HS-5 (cell line): ENCODE data around the gene HS6ST3.

Experiments used
- DNase-seq: peaks from one replicate; pipeline ENCODE4 v3.0.0-alpha.2; 2012; ENCODE audit warnings: low read depth

HS6ST3 gene

DNA sequence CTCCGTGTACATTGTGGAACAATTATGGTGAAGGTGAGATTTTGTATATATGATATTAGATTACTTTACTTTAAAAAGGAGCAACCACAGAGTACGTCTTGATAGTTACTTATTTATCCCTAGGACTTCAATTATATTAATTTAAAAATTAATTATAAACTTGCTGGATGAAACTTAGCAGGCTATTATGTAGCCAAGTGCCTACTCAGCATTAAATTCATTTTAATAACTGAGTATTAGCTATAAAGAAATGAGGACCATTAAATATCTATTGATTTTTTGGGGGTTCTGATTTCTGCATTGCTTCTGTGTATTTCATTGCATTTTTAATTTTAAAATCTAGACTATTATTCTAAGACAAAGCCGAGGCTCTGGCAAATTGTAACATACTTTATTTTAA is 109.4 kb downstream of the HS6ST3 start:
- no peak for DNase-seq

DNA sequence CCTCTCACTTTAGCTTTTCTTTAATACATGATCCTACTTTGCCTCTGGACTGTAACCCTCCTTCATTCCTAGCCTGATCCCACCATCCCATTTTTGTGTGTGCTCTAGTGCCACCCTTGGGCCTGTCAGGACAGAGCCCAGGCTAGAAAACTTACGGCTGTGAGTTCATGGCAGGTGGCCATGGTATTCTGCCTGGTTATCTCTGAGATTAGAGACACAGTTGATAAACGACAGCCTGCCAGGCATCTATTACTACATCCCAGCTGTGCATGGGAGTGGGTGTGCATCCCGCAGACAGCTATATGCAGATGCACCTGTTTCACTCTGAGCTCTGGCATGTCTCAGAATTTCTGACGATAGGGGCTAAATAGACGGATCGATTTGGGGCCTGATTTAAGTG is 110.9 kb downstream of the HS6ST3 start:
- DNase-seq = no peak

DNA sequence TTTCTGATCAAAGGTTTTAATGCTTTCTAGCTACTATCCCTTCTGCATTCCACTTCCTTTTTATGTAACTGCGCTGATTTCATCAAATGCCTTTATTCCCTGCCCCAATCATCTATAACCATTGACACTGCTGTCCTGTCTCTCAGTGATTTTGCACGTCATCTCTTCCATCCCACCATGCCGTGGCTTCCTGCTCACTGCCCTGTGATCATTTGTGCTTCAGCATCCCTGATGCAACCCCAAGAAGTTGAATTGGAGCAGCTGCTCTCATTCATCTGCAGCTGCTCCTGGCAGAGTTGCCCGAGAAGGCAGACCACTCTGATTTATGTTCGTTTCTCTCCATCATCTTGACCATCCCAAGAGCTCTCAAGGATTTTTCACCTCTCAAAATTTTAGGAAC is 112.4 kb downstream of the HS6ST3 start:
- DNase-seq = no peak

DNA sequence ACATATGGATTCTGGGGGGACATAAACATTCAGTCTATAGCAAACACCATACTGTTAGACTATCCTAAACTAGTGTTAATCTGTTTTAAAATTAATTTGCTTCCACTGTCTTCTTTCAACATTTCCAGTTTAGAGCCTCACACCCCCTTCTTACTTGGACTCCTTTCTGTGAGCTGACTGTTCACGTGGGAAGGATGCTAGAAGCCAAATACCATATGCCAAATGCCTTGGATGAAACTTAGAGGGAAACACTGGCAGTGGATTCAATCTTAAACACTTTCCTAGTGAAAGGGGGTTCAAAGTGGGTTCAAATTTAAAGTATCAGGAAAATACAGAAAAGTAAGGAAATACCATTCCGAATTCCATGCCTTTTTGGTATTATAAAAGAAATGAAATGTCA is 113.6 kb downstream of the HS6ST3 start:
- DNase-seq = no peak

DNA sequence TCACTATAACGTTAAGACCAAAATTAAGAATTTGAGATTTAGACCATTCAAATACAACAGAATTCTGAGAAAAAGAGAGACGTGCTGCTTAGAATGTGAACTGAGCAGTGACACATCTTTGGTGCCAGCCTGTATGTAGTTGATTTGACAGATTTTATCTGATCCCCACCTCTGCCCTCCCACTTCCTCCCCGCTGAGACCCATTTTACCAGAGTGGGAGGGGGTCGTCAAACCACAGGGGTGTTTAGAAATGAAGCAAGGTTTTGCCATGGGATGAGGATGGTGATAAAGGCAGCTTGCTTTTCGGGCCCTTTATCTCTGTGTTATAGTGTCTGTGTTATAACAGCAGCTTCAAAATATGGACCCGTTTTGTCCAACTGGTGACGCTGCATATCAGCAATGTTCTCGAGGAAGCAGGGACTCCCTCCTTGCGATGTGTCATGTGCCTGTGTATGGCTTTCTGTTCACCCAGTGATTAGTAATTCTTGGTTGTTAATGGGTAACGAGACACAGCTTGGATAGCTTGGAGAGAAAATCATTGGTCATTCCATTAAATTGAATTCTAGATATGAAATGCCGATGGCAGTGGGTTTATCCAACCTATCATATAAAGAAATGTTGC is 125.0 kb downstream of the HS6ST3 start:
- no peak for DNase-seq

DNA sequence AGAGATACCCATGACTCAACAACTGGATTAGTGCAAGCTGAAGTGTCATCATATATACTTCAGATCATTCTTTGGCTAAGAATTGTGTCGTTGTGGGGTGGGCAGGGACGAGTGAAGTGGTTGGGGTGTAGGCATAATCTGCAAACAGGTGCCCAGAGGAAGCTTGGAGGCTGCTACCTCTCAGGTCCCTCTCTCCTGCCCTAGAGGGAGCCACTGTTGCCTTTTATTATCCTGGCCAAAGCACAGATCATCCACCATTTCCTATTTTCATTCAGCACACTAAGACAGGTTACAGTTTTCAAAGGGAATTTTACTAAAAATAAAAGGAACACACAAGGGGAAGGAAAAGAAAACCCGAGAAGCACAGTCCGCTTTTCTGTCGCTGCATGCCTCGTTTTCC is 126.6 kb downstream of the HS6ST3 start:
- DNase-seq = no peak

DNA sequence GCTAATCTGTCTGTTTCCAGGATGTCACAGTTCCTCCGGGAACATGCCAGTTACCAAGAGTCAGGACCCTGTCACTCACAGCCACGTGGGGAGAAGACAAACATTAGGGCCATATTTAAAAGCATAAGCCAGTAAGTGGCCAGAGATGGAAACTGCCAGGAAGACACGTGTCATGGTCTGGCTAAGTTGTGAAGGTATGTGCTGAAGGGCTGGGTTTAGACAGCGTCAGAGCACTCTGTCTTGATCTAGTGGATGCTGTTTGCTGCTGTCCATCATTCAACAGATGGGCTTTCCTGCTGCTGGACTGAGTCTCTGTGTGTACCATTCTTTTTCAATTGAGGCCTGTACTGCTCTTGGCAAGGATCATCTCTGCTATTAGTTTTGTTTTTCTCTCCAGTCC is 128.6 kb downstream of the HS6ST3 start:
- DNase-seq = no peak

DNA sequence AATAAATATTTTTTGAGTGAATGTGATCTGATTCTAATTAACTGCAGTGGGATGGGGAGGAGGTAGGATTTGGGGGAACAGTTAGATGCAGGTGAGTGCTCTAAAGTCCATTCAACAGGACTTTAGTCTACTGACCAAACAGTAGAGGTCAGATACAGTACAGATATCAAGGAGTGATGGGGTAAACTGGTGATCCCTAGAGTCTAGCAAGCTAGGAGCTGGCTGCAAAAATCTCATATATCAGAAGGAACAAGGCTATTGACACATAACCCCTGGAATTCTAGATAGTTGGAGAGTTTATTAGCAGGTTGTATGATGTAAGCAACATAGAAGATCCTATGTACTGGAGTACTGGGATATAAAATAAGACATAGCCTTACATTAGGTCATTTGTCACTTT is 131.6 kb downstream of the HS6ST3 start:
- no peak for DNase-seq

DNA sequence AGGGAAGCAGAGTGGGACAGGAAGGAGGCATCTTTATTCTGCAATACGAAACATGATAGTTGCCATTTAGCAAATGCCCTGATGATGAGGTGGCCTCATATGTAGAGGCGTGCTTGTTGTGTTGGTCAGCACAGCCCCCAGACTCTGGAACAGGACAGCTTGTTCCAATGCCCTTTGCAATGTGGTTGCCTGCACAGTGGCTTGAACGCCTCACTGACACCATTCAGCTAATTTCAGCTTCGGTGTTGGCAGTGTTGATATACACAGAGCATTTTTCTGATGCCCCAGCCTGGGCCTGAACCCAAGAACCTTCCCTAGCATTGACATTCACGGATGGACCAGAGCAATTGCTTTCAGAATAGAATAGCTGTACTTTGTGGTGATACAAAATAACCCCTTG is 133.3 kb downstream of the HS6ST3 start:
- DNase-seq = no peak

DNA sequence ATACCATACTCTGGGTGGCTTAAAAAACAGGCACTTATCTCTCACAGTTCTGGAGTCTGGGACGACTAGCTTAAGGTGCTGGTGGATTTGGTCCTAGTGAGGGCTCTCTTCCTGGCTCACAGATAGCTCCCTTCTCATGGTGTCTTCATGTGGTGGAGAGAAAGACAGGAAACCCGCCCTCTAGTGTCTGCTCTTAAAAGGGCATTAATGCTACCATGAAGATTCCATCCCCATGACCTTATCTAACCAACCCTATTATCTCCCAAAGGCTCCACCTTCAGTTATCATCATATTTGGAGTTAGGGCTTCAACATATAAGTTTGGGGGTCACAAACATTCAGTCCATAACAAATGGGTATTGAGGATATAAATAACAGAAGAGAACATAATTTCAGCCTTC is 139.4 kb downstream of the HS6ST3 start:
- DNase-seq = no peak

DNA sequence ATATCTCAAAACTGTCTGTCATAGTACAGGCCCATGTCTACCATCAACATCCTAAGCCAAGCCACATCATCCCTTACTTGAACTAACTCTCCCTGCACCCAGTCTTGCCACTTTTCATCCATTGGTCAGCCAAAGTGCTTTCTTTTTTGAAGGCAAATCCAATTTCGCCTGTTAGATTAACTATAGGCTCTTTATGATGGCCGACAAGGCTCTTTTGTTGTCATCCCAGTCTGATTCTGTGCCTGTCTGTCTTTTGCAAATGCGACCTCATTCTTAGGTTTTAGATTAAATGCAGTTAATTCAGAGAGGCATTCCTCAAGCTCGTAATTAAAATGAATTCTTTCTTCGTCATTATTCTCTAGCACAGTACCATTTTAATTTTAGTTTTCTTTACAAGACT is 148.3 kb downstream of the HS6ST3 start:
- DNase-seq = no peak

DNA sequence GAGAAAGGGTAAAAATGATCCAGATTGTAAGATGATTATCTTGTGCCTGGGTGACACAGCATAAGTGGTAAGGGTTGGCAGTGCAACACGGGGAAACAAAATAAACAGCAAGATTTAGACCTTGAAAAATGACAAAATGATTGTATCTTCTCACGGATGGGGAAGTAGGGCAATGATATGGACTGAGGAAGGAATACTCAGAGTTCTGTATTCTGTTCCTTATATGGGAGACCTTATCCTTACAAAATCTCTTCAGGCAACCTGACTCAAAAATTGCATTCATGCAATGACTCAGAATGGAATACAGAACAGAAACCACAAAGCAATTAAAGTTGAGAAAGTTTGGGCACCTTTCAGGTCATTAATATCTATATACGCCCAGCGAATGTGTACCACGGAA is 149.0 kb downstream of the HS6ST3 start:
- no peak for DNase-seq

DNA sequence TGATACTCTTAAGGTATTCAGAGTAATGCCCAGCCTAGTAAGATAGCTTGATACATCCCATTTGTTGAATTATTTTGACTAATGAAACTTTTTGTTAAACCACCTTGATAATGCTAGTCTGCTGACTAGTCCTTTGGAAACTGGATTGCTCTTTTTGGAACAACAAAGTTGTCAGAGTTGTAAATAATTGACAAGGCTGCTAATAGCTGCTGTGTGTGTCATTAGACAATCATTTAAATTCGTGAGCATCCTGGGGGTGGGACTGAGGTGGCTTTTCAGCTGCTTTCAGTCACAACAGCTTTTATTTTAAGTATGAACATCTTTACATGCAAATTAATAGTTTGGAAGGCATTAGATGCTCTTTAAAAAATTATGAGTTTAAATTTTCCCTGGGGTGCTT is 153.5 kb downstream of the HS6ST3 start:
- no peak for DNase-seq

DNA sequence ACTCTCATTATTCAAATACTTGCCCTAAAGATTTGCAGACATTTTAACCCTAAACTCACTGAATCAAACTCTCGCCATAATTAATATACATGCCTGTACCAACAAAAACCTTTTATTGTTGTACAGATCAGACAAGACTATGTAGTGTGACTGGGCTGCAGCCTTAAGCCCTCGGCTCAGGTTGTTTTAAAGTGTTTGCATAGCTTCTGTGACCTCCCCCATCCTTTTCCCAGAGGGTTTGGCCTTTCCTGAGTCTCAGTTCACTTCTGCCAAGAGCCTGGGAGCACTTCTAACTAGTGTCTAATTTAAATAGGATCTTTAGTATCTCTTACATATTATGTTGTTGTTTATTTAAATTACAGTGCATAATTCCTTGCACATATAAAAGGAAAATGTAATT is 158.2 kb downstream of the HS6ST3 start:
- DNase-seq = no peak

DNA sequence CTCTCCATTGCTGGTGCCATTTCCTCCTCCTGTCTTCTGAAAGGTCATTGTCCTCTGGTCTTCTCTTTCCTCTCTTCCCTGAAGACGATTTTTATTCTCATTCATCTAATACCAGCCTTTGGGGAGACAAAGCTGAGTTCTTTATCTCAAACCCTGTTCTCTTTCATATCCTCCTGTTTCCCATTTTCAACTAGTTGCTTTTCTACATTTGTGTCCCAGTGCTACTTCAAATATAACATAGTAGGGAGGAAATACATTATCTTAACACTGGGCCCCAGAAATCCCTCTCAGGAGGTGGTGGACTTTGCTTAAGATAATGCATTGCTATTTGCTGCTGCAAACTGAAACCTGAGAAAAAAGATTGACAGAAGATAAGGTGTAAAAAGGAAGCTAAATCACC is 159.1 kb downstream of the HS6ST3 start:
- no peak for DNase-seq

DNA sequence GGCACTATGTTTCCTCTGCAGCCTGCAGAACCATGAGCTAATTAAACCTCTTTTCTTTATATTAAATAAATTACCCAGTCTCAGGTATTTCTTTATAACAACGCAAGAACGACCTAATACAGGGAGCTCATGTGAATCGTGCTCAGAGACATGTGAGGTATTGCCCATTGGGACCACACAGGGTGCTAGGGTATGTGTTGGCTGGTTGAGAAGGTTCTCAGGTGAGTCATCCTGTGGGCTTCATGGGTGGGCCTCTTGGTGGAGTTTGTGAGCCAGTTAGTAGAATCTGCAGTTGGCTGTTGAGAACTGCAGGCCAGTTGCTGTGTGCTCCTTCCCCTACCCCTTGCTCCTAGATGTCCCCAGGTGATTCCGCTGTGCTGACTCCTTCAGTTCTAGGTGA is 163.0 kb downstream of the HS6ST3 start:
- no peak for DNase-seq

DNA sequence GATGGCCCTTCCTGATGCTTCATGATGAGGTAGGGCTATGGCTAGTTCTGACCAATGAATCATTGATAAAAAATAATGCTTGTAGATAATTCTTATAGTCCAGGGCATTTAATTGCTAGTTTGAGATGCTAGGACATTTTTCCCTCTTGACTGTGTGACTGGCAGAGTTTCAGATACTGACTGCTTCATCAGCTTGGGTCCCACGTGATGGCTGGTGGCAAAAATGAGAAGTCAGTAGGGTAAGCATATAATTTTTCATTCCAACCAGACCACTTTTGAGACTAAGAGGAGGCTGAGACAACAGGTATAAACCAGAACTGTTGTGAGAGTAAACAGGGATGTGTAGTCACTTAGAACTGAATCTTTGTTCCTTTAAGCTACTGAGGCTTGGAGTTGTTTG is 183.3 kb downstream of the HS6ST3 start:
- DNase-seq = no peak

DNA sequence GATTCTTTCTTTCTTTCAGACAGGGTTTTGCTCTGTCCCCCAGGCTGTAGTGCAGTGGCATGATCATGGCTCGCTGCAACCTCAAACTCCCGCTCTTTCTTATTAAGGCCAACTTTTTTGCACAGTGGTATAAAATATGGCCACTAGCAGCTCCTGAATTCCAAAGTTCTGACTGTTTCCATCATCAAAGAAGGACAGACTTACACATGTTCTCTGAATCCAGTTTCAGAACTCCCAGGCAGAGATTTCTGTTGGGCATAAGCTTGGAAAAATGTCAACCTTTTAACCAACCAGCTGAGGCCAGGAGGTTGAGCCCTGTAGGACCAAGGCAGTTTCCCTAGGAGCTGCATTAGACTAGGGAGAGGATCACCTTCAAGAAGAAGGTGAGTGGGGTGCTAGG is 184.1 kb downstream of the HS6ST3 start:
- DNase-seq = no peak

DNA sequence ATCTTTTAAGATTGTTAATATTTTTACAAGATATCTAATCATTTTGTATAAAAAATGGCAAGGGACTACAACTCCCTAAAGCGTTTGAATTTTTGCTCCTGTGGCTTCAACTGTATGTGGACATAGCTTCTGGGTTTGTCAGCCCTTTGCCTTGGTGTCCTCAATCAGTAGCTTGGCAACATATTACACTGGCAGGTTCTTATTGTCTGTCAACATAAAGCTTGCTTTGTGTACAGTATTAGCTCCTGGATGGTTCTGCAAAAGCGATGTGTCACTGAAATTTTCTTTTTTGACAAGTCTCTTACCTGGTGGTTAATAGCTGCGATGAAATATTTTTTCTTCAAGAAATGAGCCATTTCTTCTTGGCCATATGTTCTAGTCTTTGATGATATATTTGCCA is 190.0 kb downstream of the HS6ST3 start:
- DNase-seq = no peak

DNA sequence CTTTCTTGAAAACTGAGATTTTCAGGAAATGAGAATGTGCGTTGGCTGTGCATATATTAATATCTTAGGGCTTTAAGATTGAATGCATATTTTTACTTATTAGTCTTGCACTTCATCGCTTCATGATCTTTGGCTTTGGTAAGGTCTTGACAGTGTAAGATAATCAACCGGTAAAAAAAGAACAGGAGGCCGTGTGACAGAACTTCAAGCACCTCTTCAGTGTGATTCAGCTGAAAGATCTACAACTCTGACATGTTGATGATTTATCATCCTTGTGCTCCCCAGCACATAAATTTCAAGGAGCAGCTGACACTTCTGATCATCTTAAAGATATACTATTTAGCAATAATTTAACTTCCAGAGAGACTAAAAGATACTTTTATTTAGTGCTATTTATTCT is 195.1 kb downstream of the HS6ST3 start:
- DNase-seq = no peak

DNA sequence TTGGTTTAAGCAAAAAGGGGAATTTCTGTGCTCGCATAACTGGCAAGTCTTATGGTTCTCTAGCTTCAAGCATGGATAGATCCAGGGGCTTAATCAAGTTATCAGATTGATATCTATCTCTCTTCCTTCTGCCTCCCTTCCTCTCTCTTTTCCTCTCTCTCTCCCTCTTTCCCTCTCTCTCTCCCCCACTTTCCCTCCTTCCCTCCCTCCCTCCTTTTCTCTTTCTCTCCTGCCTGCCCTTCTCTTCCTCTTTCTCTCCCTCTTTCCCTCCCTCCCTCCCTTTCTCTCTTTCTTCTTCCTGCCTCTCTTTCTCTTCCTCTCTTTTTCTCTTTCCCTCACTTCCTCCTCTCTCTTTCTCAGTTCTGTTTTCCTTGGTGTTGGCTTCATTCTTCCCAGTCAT is 195.8 kb downstream of the HS6ST3 start:
- DNase-seq = no peak

DNA sequence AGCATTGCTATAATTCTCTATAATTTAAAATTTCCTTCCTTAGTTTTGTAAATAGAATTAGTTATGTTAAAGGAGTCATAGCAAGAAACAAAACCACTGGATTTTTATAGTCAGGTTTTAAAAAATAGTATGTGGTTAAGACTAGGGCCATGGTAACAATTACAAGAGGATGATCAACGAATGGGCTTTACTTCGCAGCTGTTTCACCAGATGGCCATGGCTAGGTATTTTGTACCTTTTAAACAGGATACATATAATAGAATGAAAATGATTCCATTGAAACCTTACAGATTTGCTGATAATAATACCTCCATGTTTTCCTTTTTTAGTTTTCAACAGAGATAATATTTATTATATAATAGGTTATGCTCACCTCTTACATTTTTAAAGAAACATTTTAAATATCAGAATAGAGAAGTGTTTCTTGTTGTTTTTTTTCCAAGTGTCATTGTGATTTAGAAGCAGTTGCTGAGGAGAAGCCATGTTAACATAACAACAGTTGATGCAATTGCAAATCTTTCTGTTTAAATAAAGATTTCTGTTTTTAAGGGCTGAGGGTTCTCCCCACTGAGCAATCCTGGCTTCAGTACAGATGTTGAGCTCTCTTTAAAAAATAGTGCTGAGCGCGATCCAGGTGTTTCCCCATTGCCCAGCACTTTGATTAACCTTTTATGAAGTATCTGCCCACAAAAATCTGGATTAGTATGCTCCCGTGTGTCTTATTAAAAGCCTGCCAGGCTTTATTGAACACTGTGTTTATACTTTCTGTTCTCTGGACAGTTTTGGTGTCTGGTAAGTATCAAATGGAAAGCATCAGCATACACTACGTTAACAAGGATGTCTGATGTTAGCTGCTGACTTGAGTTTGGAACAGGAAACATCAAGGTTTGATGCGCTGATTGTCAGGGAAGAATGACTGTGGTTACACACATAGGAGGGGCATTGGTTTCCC is 205.3 kb downstream of the HS6ST3 start:
- no peak for DNase-seq

DNA sequence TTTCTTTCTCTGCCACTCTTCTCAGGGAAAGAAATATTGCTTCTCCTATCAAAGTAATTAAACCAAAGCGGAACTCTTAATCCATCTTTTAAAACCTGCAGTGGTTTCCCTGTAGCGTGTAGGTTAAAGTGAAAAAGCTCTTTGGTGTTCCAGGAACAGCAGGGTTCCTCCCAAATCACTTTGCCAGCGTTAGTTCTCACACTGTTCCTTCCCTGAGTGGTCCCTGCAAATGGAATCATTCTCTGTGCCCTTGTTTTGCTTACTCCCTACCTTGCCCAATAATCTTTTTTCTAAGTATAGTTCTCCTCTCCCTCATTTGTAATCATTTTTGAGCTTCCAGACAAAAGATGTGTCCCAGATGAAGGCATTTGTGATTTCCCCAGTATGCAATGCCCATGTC is 207.5 kb downstream of the HS6ST3 start:
- no peak for DNase-seq

DNA sequence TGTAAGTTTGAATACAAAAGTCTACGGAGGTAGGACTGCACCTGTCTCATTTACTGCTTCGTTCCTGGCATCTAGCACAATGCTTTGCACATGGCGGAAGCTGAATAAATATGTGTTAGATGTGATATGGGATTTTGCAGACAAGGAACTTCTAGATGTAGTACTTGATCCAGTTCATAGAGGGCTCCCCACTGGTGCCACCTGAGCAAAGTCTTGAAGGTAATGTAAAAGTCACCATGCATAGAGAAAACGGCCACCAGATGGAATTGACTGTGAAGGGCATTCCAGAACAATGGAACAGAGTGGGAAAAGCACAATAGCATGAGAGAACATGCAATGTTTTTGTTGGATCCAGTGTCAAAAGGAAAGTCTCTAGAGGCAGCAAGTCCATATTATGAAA is 209.3 kb downstream of the HS6ST3 start:
- DNase-seq = no peak
